SK-N-SH (cell line): Measurements from ENCODE around the gene CADM1. TPM values are rescaled to one million over a fixed set of nuclear protein-coding genes. Genes with fewer than 3 reads are reported as not detected.

ENCODE experiments used
- CTCF ChIA-PET: fragments of 300-600, 350-600 bp; formaldehyde crosslinking; extraction: SDS; loops from one replicate; lab custom pipeline; 2021; lab: Yijun Ruan, JAX
- POLR2A ChIA-PET: fragments of 350-600 bp; sonication (Branson Sonifier 250); formaldehyde crosslinking; extraction: SDS; loops from one replicate; lab custom pipeline; 2020; ENCODE audit warnings: antibody characterized with exemption, inconsistent platforms; lab: Yijun Ruan, JAX
- DNase-seq: peaks from one replicate; pipeline ENCODE4 v3.0.0; 2012
- H2AFZ ChIP-seq: fragments of 200-600 bp; sonication (generic); 2 replicates; pipeline ENCODE4 v1.8.1; 2016; ENCODE audit warnings: antibody characterized with exemption, mild to moderate bottlenecking, low read depth
- H3F3A ChIP-seq: fragments of 200-600 bp; sonication (generic); replicated peaks from 2 replicates; pipeline ENCODE3; 2016; ENCODE audit warnings: antibody characterized with exemption, mild to moderate bottlenecking; ENCODE audit not compliant: insufficient read depth
- H3K27ac ChIP-seq, 2 experiments: fragments of 200-500 bp in 1 of 2; fragments of 200-600 bp in 1 of 2; sonication (Bioruptor generic) in 1 of 2; sonication (generic), shearing (Covaris generic) in 1 of 2; 2 replicates each; pipeline versions ENCODE4 v1.5.1 to v1.6.1; 2014 to 2016; ENCODE audit warnings: low read depth in 2 of 2, inconsistent platforms in 1 of 2, low read length in 1 of 2, mild to moderate bottlenecking in 1 of 2, mixed read lengths in 1 of 2
- H3K27me3 ChIP-seq: fragments of 200-600 bp; sonication (generic), shearing (Covaris generic); 2 replicates; pipeline ENCODE4 v1.6.1; 2016; ENCODE audit warnings: mixed run types; ENCODE audit not compliant: insufficient read depth
- H3K36me3 ChIP-seq, 2 experiments: fragments of 200-500 bp in 1 of 2; fragments of 200-600 bp in 1 of 2; sonication (Bioruptor generic) in 1 of 2; sonication (generic) in 1 of 2; replicated peaks in 1 of 2; 2 replicates each; pipeline versions ENCODE3 to v1.5.1; 2014 to 2016; ENCODE audit warnings: low read length in 1 of 2, mild to moderate bottlenecking in 1 of 2; ENCODE audit not compliant: insufficient read depth in 2 of 2, control insufficient read depth in 1 of 2
- H3K4me1 ChIP-seq, 2 experiments: fragments of 200-500 bp in 1 of 2; fragments of 200-600 bp in 1 of 2; sonication (Bioruptor generic) in 1 of 2; sonication (generic), shearing (Covaris generic) in 1 of 2; 2 replicates each; pipeline versions ENCODE4 v1.5.1 to v1.6.1; 2014 to 2016; ENCODE audit warnings: low read depth in 1 of 2, low read length in 1 of 2, mixed run types in 1 of 2; ENCODE audit not compliant: insufficient read depth in 2 of 2, control insufficient read depth in 1 of 2
- H3K4me2 ChIP-seq: fragments of 200-600 bp; sonication (generic), shearing (Covaris generic); 2 replicates; pipeline ENCODE4 v1.6.1; 2017; ENCODE audit warnings: mixed run types
- H3K4me3 ChIP-seq, 2 experiments: fragments of 200-500 bp in 1 of 2; fragments of 200-600 bp in 1 of 2; sonication (Bioruptor generic) in 1 of 2; sonication (generic), shearing (Covaris generic) in 1 of 2; 2 replicates each; pipeline versions ENCODE4 v1.5.1 to v1.8.1; 2014 to 2016; ENCODE audit warnings: low read depth in 2 of 2, inconsistent platforms in 1 of 2, low read length in 1 of 2, mild to moderate bottlenecking in 1 of 2, mixed read lengths in 1 of 2, moderate library complexity in 1 of 2
- H3K79me2 ChIP-seq: fragments of 200-600 bp; sonication (generic); 2 replicates; pipeline ENCODE4 v1.8.1; 2017; ENCODE audit warnings: mild to moderate bottlenecking; ENCODE audit not compliant: insufficient read depth
- H3K9ac ChIP-seq: fragments of 200-600 bp; sonication (generic); 2 replicates; pipeline ENCODE4 v1.6.1; 2017; ENCODE audit warnings: mixed run types
- H3K9me2 ChIP-seq: fragments of 200-600 bp; sonication (generic); 2 replicates; pipeline ENCODE4 v1.6.1; 2017; ENCODE audit warnings: mixed run types
- H3K9me3 ChIP-seq: fragments of 200-600 bp; sonication (generic); 2 replicates; pipeline ENCODE4 v1.6.1; 2017; ENCODE audit warnings: mixed run types, mild to moderate bottlenecking, moderate library complexity
- H4K20me1 ChIP-seq: fragments of 200-600 bp; sonication (generic); 2 replicates; pipeline ENCODE4 v1.6.1; 2017; ENCODE audit warnings: mild to moderate bottlenecking, mixed run types; ENCODE audit not compliant: insufficient read depth
- CHD2 ChIP-seq: fragments of 150-350 bp; IDR thresholded peaks from 2 replicates; pipeline ENCODE4 v1.6.1; 2018; ENCODE audit warnings: low read length; ENCODE audit not compliant: partially characterized antibody
- ELF1 ChIP-seq: IDR thresholded peaks from 2 replicates; pipeline ENCODE4 v1.4.0; 2012
- EP300 ChIP-seq, 2 experiments: IDR thresholded peaks; 2 replicates each; pipeline versions ENCODE4 v1.4.0 to v1.6.1; 2012; ENCODE audit warnings: borderline replicate concordance in 1 of 2, low read depth in 1 of 2, low read length in 1 of 2
- FOXJ3 ChIP-seq: sonication (generic); formaldehyde crosslinking; IDR thresholded peaks from 2 replicates; pipeline ENCODE4 v1.5.1; 2020; ENCODE audit warnings: mild to moderate bottlenecking, missing genetic modification reagents
- GABPA ChIP-seq: IDR thresholded peaks from 2 replicates; pipeline ENCODE4 v1.4.0; 2012; ENCODE audit warnings: low read depth, mild to moderate bottlenecking
- MXI1 ChIP-seq: IDR thresholded peaks from 2 replicates; pipeline ENCODE4 v1.6.1; 2012; ENCODE audit warnings: mild to moderate bottlenecking, low read depth, low read length, improper control_type of control experiment
- NFIC ChIP-seq: IDR thresholded peaks from 2 replicates; pipeline ENCODE4 v1.4.0; 2012; ENCODE audit warnings: borderline replicate concordance
- NRF1 ChIP-seq: IDR thresholded peaks from 2 replicates; pipeline ENCODE4 v1.6.1; 2012; ENCODE audit warnings: low read depth, mild to moderate bottlenecking, low read length
- POLR2AphosphoS5 ChIP-seq: IDR thresholded peaks from 2 replicates; pipeline ENCODE4 v1.6.1; 2012; ENCODE audit warnings: low read depth, low read length
- RAD21 ChIP-seq: IDR thresholded peaks from 2 replicates; pipeline ENCODE4 v1.6.1; 2012; ENCODE audit warnings: mild to moderate bottlenecking, low read length
- RCOR1 ChIP-seq: fragments of 150-350 bp; IDR thresholded peaks from 2 replicates; pipeline ENCODE4 v1.6.1; 2017; ENCODE audit warnings: antibody characterized with exemption, low read length
- RFX5 ChIP-seq: IDR thresholded peaks from 2 replicates; pipeline ENCODE4 v1.6.1; 2012; ENCODE audit warnings: mild to moderate bottlenecking, improper control_type of control experiment, low read length
- TAF1 ChIP-seq: IDR thresholded peaks from 2 replicates; pipeline ENCODE4 v1.6.1; 2012; ENCODE audit warnings: low read depth, mild to moderate bottlenecking, low read length, moderate library complexity, borderline replicate concordance
- TCF12 ChIP-seq: IDR thresholded peaks from 2 replicates; pipeline ENCODE4 v1.4.0; 2012
- TEAD4 ChIP-seq: IDR thresholded peaks from 2 replicates; pipeline ENCODE4 v1.4.0; 2012; ENCODE audit warnings: mild to moderate bottlenecking, borderline replicate concordance; ENCODE audit not compliant: insufficient read depth
- YY1 ChIP-seq: IDR thresholded peaks from 2 replicates; pipeline ENCODE4 v1.4.0; 2012; ENCODE audit warnings: low read depth, mild to moderate bottlenecking
- WGBS: methylation state at CpG from one replicate; pipeline ENCODE4 v1.1.6; 2017; ENCODE audit warnings: low lambda C conversion rate; 5-methylcytosine and 5-hydroxymethylcytosine counted together
- polyA plus RNA-seq, 3 experiments: library from polyadenylated mRNA; depleted of rRNA; stranded (reverse); fragments of >200 nt; gene quantifications; 2 replicates each; pipeline ENCODE4 v1.2.3, GENCODE V29; 2012
- TF ChIP-seq, protein P1 (sequence below): fragments of 200-600 bp; sonication (generic); IDR thresholded peaks from 2 replicates; pipeline ENCODE4 v1.6.1; 2017; ENCODE audit warnings: antibody characterized with exemption, mild to moderate bottlenecking, moderate library complexity
- TF ChIP-seq, protein P2 (sequence below): IDR thresholded peaks from 2 replicates; pipeline ENCODE4; 2012
- TF ChIP-seq, protein P3 (sequence below): IDR thresholded peaks from 2 replicates; pipeline ENCODE4 v1.4.0; 2012; ENCODE audit warnings: low read depth
- TF ChIP-seq, protein P4 (sequence below): fragments of 150-350 bp; IDR thresholded peaks from 2 replicates; pipeline ENCODE4 v1.6.1; 2017; ENCODE audit warnings: antibody characterized with exemption, low read length, low read depth, borderline replicate concordance
- TF ChIP-seq, protein P5 (sequence below): IDR thresholded peaks from 2 replicates; pipeline ENCODE4 v1.4.0; 2012; ENCODE audit warnings: low read depth, borderline replicate concordance
- TF ChIP-seq, protein P6 (sequence below): fragments of 150-350 bp; IDR thresholded peaks from 2 replicates; pipeline ENCODE4 v1.6.1; 2016; ENCODE audit warnings: mild to moderate bottlenecking, low read depth, low read length

Gene CADM1
- polyA plus RNA-seq, 1 of the 3 experiments (the other 2 are of a cell fraction): 7.9 TPM

DNA sequence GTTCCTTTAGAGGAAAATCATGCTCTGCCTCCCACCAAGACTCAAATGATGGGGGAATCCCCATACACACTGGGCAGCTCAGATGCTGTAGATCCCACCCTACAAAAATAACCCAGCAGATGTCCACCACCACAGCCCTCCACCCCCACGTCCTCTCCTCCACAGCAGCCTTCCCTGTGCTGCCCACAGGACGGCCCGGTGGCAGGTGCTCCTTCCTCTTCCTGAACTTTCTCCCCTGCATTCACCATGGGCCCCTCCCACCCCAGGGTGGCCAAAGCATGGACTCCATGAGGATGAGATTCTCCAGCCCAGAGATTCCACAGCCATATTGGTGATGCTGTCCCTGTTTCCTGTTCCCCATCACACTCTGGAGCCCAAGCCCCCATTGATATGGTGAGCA lies 368.3 kb downstream of the CADM1 start:
- H3K4me2 ChIP-seq: no peak overlapping the region
- no peaks in the 10 kb centered on the region for H3K27me3 ChIP-seq
- H3F3A ChIP-seq: no peaks in the 10 kb centered on the region
- 54% methylated on average over 3 of the region's 3 CpGs for WGBS
- H4K20me1 ChIP-seq: no peaks in the 10 kb centered on the region
- no peaks in the 10 kb centered on the region for H3K9me3 ChIP-seq
- no peak overlapping the region for H3K4me3 ChIP-seq
- H3K79me2 ChIP-seq: no peaks in the 10 kb centered on the region
- H3K36me3 ChIP-seq: no peaks in the 10 kb centered on the region
- DNase-seq: no peak
- H3K9ac ChIP-seq: no peak overlapping the region
- TF ChIP-seq RAD21 (no peak), TCF12 (no peak), TAF1 (no peak), GABPA (no peak), YY1 (no peak), RCOR1 (no peak), NFIC (no peak), CHD2 (no peak), NRF1 (no peak)
- TF ChIP-seq, protein P1, sequence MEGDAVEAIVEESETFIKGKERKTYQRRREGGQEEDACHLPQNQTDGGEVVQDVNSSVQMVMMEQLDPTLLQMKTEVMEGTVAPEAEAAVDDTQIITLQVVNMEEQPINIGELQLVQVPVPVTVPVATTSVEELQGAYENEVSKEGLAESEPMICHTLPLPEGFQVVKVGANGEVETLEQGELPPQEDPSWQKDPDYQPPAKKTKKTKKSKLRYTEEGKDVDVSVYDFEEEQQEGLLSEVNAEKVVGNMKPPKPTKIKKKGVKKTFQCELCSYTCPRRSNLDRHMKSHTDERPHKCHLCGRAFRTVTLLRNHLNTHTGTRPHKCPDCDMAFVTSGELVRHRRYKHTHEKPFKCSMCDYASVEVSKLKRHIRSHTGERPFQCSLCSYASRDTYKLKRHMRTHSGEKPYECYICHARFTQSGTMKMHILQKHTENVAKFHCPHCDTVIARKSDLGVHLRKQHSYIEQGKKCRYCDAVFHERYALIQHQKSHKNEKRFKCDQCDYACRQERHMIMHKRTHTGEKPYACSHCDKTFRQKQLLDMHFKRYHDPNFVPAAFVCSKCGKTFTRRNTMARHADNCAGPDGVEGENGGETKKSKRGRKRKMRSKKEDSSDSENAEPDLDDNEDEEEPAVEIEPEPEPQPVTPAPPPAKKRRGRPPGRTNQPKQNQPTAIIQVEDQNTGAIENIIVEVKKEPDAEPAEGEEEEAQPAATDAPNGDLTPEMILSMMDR: no peak
- TF ChIP-seq, protein P2, sequence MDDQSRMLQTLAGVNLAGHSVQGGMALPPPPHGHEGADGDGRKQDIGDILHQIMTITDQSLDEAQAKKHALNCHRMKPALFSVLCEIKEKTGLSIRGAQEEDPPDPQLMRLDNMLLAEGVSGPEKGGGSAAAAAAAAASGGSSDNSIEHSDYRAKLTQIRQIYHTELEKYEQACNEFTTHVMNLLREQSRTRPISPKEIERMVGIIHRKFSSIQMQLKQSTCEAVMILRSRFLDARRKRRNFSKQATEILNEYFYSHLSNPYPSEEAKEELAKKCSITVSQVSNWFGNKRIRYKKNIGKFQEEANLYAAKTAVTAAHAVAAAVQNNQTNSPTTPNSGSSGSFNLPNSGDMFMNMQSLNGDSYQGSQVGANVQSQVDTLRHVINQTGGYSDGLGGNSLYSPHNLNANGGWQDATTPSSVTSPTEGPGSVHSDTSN: no peak
- TF ChIP-seq, protein P3, sequence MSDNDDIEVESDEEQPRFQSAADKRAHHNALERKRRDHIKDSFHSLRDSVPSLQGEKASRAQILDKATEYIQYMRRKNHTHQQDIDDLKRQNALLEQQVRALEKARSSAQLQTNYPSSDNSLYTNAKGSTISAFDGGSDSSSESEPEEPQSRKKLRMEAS: no peak
- POLR2A ChIA-PET: no interaction called here
- no peak overlapping the region for H2AFZ ChIP-seq
- no peak overlapping the region for H3K27ac ChIP-seq
- CTCF ChIA-PET: no interaction called here
- H3K4me1 ChIP-seq: peaks cover 0 to 13% of the 10 kb centered on the region in 2 experiments; a peak in 2 of 4 replicates
- no peaks in the 10 kb centered on the region for H3K9me2 ChIP-seq

DNA sequence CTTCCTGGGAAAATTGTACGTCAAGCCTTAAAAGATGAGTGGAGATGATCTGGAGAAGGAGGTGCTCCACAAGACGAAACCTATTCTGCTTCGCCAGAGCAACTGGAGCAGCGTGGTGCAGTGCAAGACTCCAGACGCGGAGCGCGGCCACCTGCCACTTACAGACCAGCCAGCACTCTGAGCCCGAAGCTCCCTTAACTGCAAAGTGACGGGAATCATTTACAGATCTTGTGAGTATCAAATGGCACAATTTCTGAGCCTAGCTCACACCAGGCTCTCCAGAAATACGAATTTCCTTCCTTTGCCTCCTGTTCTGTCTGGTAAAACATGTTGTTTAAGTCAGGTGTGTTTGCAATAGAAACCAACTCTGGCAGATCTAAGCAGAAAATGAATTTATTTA lies 369.3 kb downstream of the CADM1 start:
- no peaks in the 10 kb centered on the region for H3K36me3 ChIP-seq
- H3K9me2 ChIP-seq: no peaks in the 10 kb centered on the region
- no peak overlapping the region for H3K4me2 ChIP-seq
- no peak overlapping the region for H3K27ac ChIP-seq
- H3K4me1 ChIP-seq: peaks cover 0 to 20% of the 10 kb centered on the region in 2 experiments; a peak in 2 of 4 replicates
- H3K9me3 ChIP-seq: no peaks in the 10 kb centered on the region
- ChIA-PET POLR2A (no interaction called here), CTCF (no interaction called here)
- H3K27me3 ChIP-seq: no peaks in the 10 kb centered on the region
- H3K9ac ChIP-seq: no peak overlapping the region
- H4K20me1 ChIP-seq: no peaks in the 10 kb centered on the region
- no peaks in the 10 kb centered on the region for H3K79me2 ChIP-seq
- no peak for DNase-seq
- no peak overlapping the region for H3K4me3 ChIP-seq
- no peak overlapping the region for H2AFZ ChIP-seq
- WGBS: 70% methylated on average over 11 of the region's 11 CpGs
- no peaks in the 10 kb centered on the region for H3F3A ChIP-seq
- TF ChIP-seq MXI1 (no peak), FOXJ3 (CRISPR knock-in tag) (no peak), EP300 (IDR thresholded peaks at IDR 0.05; ENCODE audit: borderline replicate concordance in 1 of 2, low read depth in 1 of 2, low read length in 1 of 2) (no peak), GABPA (no peak), RAD21 (no peak), RCOR1 (no peak), ELF1 (no peak), TCF12 (no peak), CHD2 (no peak), POLR2AphosphoS5 (no peak), TEAD4 (no peak), RFX5 (no peak)
- TF ChIP-seq, protein P4, sequence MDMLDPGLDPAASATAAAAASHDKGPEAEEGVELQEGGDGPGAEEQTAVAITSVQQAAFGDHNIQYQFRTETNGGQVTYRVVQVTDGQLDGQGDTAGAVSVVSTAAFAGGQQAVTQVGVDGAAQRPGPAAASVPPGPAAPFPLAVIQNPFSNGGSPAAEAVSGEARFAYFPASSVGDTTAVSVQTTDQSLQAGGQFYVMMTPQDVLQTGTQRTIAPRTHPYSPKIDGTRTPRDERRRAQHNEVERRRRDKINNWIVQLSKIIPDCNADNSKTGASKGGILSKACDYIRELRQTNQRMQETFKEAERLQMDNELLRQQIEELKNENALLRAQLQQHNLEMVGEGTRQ: no peak
- TF ChIP-seq, protein P2: no peak
- TF ChIP-seq, protein P5, sequence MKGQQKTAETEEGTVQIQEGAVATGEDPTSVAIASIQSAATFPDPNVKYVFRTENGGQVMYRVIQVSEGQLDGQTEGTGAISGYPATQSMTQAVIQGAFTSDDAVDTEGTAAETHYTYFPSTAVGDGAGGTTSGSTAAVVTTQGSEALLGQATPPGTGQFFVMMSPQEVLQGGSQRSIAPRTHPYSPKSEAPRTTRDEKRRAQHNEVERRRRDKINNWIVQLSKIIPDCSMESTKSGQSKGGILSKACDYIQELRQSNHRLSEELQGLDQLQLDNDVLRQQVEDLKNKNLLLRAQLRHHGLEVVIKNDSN: no peak
- TF ChIP-seq, protein P6, sequence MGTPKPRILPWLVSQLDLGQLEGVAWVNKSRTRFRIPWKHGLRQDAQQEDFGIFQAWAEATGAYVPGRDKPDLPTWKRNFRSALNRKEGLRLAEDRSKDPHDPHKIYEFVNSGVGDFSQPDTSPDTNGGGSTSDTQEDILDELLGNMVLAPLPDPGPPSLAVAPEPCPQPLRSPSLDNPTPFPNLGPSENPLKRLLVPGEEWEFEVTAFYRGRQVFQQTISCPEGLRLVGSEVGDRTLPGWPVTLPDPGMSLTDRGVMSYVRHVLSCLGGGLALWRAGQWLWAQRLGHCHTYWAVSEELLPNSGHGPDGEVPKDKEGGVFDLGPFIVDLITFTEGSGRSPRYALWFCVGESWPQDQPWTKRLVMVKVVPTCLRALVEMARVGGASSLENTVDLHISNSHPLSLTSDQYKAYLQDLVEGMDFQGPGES: no peak
